GM18502 (cell line): Measurements from ENCODE around the gene JAKMIP1.

Source experiments
- ATAC-seq: cut with Tn5 transposase; IDR thresholded peaks from one replicate; pipeline ENCODE4 v1.9.1; 2021; ENCODE audit warnings: mild to moderate bottlenecking; ENCODE audit not compliant: unreplicated experiment, poor library complexity

Gene JAKMIP1

GRCh38 chr4:5982156-5982973 lies 218.0 kb downstream of the JAKMIP1 start:
- no peak for ATAC-seq

DNA sequence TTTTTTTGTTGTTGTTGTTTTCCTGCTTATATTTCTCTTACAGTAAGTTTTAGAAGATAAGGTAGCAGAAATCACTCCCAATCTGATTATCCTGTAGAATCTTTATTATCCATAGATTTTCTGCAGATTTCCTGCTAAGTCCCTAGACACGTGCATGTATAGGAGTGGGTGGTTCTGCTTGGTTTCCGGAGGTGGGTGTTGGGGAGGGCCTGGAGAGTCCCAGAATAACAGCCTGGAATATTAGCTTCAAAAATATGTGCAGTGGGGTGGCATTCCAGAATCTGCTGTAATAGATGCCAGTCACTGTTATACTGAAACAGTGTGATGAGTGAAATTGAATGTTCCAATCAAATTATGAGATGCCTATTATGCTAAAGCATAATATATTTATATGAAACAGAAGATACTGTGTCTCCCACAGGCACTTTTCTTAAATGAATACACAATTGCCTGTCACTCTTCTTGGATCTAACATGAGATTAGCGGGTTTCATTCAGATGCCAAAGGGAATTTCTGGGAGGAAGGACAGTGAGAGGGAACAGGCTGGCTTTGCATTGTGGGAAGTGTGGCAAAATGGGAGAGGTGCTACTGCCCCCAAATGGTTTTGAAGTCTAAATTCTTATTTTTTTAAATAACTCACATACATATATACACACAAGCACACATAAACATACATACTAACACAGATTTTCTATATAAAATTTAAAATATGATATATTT lies 219.8 kb downstream of the JAKMIP1 start:
- ATAC-seq: no peak

GRCh38 chr4:5979981-5980380 lies 220.4 kb downstream of the JAKMIP1 start:
- ATAC-seq: no peak

- ATAC-seq: no peak
Measured at GRCh38 chr4:5976921-5977320, 223.4 kb downstream of the JAKMIP1 start.

DNA sequence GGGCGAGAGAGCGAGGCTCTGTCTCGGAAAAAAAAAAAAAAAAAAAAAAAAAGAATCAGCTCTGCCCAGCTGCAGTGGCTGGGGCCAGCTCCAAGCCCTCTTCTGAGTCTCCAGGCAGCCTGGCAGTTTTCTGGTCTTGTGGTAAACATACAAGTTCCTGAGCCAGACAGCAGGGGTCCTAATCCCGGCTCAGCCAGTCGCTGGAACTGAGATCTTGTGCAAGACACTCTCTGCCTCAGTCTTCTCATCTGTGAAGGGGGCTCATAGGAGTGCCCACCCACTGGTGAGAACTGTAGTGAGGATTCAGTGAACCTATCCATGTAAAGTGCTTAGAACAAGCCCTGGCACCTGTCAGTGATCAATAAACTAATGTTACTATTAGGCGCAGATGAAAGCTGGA lies 223.9 kb downstream of the JAKMIP1 start:
- ATAC-seq: no peak
